GM18498 (cell line): ENCODE data around the gene MTG2.

Experiments
- ATAC-seq: cut with Tn5 transposase; IDR thresholded peaks from one replicate; pipeline ENCODE4 v1.9.1; 2021; ENCODE audit warnings: mild to moderate bottlenecking, moderate library complexity; ENCODE audit not compliant: unreplicated experiment

MTG2 gene

GRCh38 chr20:62246431-62246830, 63.6 kb downstream of the MTG2 start:
- no peak for ATAC-seq

- no peak for ATAC-seq
Observed at GRCh38 chr20:62246872-62247652, 64.2 kb downstream of the MTG2 start.

- ATAC-seq: no peak
Observed at GRCh38 chr20:62248890-62249560, 66.2 kb downstream of the MTG2 start.

GRCh38 chr20:62252342-62252966, 69.6 kb downstream of the MTG2 start:
- ATAC-seq: no peak
